HG03045 (cell line): ENCODE data around the gene GMPR2.

Experiments
- ATAC-seq: cut with Tn5 transposase; IDR thresholded peaks from one replicate; pipeline ENCODE4 v1.9.1; 2021; ENCODE audit warnings: mild to moderate bottlenecking, moderate library complexity; ENCODE audit not compliant: unreplicated experiment

GMPR2 gene

DNA sequence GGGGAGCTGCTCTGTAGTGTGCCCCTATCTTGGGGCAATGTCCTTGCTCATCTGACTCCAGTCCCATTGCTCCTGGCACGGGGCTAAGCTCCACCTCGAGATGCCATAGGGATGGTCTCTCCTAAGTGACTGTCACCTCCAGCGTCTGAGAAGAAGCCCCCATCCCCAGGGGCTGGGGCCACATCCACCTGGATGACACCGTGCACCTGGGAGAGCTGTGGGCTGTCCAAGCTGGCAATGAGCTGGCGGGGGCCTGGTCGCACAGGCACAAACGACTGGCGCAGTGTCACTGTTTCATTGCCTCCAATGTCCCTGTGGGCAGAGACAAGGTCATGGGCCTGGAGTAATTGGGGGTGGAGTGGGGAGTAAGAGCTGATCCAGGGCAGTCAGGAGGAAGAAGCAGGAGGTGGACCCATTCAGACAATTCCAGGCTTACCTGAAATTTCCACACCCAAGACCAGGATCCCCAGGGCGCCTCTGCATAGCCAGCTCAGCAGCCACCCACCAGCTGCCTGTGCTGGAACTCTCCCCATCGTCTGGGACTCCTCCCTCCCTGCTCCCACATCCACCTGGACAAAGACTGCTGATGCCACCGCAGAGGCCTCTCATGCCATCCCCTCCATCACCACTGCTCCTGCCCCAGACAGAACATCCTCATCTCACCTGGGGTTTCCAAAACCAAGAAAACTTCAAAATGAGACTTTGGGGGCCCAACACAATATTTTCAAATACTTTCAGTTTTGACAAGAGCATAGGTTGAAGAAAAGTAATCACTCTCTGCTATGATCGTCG lies 16.7 kb downstream of the GMPR2 start:
- no peak for ATAC-seq

DNA sequence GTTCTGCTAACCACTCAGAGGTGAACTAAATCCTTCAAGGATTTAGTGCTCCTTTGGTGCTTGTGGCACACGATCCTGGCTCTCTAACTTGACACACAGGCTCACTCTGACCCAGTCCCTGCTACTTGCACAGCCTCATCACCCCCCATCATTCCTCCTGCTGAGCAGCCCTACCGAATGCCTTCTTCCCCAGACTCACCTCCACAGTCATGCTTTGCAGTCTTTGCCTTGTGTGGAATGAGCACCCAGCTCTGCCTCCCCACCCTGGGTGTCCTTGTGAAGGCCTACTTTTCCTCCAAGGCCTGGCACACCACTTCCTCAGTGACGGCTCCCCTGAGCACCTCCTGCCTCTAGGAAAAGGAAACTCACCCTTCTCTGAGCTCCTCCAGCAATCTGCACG lies 17.6 kb downstream of the GMPR2 start:
- no peak for ATAC-seq

DNA sequence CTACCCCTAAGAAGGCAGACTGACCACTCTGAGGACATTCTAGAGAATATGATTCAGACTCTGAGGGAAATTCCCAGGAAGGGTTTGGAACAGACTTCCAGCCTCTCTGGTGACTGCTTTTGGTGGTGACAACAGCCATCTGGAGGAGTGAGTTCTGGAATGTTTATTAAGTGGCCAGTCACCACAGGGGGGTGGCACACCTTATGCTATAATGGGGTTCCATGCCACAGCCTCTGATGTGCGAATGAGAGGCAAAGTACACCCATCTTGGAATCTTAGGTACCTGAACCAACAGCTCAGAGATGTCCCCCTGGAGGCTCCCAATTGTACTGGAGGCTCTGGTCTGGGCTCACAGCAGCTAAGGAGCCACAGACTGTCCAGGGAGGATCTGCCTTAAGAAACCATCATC lies 19.2 kb downstream of the GMPR2 start:
- no peak for ATAC-seq

DNA sequence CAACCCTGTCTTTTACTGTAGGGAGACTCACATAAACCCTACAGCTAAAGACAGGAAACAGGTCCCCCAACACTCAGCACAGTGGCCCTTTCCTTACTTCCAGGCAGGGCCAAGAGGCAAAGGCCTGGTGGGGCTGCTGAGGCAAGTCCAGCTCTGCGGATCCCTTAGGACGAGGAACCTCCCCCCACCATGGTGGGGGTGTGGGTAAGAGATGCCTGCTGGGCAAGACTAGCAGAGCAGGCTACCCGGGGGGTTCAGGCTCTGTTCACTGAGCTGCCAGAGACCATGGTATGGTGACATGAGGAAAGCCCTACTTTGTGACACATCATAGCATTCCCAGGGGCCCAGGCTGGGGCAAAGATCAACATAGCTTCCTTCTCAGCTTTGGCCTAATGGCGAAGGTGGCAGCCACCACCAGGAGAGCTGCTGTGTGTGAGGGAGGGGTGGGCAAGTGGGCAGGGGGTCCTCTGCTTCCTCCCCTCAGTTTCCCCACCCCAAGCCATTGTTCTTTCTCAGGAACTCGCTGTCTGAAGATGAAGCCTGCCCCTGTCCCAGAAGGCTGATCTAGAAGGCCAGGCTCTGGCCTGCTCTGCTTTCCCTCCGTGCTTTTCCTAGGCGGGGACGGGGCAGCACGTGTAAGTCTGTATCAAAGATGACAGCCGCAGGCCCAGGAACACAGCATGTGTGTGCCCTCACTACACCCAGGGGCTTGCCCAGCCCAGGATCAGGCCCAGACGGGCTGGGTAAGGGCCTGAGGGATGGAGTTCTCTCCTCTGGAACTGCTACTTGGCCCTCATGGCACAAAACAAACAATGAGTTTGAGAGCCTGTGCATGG lies 19.8 kb downstream of the GMPR2 start:
- no peak for ATAC-seq

DNA sequence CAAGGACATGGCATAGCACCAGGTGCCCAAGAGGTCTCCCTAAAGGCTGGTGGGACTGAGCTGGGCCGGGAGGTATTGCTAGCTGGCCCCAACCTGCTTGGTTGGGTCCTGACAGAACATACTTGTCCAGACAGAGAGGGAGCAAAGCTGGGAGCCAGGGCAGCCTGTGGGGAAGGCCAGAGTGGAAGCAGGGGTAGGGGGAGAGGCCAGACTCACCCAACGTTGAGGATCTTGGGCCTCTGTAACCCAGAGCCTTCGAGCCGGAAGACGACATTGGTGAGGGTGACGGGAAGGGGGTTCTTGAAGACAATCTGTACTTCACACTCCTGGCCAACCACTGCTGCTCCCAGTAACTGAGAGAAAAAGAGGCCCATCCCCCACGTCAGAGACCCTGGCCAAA lies 21.2 kb downstream of the GMPR2 start:
- no peak for ATAC-seq

DNA sequence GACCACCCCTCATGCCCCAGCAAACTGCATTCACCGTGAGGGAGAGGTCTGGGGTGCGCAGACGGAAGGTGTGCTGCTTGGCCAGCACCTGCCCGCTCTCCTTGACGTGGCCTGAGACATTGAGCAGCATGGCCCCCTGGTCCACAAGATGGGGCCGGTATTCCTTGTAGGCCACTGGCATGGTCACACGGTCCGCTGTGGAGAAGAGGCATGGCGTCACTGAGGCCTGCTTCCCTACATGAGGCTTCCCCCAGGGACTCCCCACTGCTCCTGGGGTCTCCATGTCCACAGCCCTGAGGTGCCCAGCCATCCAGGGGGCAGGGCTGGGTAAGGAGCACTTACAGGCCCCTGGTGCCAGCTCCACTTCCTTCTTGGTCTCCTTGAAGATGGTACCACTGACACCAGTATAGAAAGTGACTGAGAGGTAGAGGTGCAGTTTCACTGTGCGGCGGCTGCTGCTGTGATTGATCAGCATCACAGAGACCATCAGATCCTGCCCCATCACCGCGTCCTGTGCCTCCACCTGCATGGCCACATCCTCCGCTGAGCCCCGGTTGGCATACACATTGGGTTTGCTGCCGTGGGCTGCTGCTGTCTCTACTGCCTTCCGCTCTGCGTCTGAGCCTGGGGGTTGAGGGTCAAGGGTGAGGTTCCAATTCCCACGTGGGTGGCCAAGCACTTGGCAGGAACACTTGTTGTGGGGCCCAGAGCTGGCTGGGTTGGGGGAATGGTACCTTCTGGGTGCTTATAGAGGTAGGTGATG lies 22.1 kb downstream of the GMPR2 start:
- no peak for ATAC-seq

DNA sequence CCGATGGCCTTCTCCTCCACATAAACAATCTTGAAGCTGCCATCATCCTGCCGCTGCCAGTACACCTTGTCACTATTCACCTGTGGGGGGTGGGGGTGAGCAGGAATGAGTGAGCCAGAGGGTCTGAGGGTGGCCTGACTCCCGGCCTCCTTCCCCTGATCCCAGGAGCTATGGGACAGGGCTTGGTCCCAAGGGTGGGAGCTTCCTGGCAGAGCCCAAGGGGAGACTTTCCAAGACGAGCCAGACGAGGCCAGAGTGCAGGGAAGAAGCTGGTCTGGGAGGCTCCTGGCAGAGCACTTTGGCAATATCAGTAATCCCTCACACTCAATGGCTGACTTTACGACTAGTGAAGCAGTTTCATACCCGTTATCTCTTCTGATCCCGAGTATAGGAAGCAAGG lies 22.7 kb downstream of the GMPR2 start:
- ATAC-seq, result no peak

DNA sequence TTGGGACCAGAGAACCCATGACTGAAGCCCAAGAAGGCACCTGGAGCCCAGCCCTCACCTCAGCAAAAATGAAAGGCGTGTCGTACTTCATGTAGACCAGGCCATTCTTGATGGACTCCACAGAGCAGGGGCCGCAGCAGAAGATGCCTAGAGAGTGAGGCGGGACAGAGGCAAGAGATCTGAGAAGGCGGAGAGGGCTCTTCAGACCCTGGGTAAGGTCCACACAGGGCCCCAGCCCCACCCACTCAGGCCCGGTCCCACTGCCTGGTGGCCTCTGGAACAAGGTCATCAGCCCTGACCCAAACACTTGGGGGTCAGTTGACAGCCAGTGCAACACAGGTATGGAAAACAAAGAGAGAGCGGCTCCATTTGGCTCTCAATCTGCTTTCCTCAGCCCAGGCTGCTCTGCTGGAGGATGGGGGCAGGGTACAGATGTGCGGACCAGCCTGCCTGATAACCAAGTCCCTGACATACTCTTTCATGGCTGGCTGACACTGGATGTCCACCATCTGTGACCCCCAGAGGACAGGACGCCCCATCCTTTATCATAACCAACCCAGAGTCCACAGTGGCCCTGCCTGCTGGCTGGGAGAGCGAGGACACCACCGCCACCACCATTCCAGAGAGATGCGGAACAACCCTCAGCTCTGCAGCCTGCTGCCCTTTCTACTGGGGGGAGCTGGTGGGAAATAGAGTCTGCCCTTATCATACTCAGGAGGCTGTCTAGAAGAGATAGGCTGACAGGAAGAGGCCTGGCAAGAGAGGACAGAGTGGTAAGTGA lies 23.4 kb downstream of the GMPR2 start:
- ATAC-seq, result no peak

DNA sequence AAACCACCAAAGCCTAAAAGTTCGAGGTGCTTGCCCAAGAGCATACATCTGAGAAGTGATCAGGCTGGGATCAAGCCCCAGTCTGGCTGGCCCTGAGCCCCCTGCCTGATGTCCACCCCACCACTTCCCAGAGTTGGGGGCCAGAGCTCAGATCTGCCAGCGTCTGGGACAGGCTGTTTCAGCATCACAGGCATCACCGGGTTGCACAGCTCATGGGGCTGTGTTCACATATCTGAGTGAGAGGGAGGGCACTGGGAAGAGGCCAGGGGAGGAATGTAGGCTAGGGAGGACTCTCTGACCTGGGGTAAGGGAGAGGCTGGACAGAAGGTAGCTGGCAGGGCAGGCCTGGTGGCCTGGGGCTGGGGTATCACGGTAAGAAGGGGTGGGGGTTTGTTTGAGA lies 24.2 kb downstream of the GMPR2 start:
- no peak for ATAC-seq

DNA sequence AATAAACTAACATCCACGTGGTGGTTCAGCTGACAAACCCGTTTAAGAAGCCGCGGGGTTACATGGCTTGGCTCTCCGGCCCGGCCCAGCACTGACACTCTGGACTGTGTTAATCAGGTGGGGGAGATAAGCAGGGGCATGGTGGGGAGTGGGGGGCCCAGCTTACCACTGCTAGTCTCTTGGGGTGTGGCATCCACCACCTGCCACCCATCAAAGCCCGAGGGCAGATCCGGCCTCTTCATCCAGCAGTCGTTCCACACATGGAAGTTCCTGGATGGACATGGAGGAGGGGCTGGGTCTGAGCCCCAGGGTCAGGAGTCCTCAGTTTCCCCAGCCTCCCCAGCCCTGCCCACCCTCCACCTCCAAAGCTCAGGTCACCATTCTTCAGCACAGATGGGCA lies 25.4 kb downstream of the GMPR2 start:
- ATAC-seq, result no peak

DNA sequence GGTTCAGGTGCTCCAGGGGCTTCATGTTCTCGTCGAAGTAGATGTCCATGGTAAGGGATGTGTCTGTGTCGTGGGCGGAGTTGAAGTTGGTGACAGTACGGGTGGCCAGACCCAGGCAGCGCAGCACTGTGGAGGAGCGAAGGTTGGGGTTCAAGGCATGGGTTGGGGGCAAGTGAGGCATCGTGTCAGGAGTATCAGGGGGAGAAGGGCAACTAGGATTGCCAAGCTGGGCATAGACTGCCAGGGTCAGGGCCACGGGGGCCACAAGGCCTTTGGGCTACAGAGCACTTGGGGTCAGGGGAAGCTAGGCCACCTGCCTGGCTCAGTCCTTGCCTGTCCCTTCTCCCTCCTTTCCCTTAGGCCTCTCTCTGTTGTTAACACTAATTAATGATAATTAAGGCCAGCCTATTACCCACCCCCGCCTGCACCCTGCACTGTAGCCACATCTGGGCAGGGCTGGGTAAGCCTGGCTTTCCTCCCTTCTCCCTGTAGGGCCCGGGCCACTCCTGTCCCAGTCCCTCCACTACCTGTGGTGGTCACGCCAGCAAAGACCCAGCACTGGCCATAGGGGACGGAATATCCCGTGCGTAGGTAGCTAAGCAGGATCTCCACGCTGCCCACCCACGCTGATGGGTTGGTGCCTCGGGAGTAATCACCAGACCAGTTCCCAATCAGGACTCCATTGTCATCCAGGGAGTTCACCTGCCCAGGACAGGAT lies 26.0 kb downstream of the GMPR2 start:
- ATAC-seq, result no peak

DNA sequence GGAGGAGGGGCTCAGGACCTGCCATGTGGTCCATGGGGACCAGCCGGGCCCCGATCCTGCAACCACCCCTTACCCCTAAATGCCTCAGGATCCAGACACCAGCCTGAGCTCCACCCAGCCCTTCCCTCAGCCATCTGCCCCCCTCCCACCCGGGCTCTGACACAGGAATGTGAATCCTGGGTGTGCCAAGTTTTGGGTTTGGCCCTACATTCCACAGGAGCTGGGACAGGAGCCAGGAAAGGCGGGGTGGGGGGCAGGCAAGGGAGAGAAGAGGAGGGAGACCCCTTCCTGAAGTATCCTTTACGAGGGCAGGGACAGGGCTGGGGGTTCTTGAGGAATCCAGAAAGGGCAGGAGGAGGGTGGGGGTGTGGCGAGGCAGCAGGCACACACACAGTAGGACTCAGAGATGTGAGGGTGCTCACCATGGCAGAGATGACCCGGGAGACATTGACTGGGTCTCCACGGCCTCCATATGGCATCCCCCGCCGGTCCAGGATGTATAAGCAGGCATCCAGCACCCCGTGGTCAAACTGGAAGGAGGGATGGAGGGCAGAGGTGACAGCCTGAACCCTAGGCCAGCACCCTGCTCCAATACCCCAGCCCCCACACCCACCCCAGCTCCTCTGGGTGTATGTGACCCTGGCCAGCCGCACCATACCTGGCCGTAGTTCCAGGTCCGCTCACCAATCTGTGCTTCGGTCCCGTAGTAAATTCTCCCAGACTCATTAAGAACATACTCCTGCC lies 26.7 kb downstream of the GMPR2 start:
- ATAC-seq, result no peak

DNA sequence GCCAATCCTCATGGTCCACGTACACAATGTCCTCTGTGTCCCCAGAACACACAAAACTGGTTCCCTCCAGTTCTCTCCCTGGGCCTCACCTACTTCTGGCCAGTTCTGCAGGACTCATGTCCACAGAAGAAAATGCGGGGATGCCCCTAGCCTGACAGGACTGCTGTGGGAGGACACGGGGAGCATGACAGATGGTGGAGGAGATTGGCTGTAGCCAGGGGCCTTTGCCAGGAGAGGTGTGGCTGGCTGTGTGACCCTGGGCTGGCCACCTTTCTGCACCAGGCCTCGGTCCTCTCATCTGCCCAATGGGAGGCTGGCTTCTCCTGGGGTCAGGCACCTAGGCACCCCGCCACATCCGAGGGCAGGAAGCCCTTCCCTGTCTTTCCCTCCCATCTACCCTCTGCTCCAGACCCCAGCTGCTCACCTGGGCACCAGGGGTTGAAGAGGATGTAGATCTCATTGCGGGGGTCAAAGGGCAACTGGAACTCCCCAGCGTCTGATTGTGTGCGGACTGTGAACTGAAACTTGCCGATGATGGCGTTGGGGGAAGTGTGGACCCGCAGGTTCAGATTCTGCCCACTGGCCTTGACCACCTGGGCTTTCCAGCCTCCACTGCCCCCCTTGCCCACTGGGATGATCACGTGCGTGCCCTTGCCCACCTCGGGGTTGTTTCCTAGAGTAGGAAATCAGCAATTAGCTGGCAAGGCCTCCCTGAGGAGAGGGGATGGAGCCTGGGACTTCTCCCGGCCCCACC lies 27.5 kb downstream of the GMPR2 start:
- no peak for ATAC-seq

DNA sequence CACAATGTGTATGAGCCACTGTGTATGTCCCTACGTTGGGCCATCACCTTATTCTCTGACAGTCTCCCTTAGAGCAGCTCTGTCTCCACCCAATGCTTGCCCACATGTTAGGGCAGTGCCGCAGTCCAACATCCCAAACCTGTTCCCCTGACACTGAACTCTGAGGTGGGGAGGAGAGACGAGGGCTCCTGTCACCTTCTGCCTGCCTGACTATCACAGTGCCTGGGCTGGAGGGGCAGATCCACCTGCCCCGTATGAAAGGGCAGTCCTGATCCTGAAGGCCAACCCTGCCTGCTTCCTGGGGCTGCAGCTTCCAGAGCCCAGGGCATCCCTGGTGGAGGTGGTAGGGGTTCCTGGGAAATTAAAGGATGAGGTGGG lies 28.0 kb downstream of the GMPR2 start:
- ATAC-seq, result no peak

DNA sequence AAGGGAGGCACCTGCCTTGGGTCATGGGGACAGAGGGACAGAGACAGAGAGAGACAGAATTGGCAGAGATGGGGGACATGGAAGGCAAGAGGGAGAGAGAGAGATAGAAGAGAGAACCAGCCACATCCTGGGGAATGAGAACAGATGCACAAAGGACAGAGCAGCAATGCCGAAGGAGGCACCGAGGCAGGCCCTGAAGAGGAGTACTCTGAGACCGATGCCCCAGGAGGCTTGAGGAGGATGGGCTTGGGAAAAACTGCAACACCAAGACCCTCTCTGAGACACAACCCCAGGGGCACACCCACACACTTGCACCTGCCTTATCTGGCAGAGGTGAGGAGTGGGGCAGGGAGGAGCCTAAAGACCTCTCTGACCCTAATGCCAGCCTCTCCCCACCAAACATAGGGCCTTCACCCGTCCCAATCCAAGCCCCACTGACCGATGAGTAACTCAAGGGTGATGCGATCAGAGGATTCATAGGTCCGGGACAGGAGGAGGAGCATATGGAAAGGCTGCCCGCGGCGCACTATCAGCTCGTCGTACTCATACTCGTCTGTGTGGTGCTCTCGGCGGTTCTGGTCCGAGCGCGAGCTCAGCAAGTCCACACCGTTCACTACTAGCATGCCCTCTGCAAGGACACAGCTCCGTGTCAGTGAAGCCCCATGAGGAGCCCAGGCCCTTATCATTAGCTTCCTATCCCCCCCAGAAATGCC lies 28.7 kb downstream of the GMPR2 start:
- no peak for ATAC-seq

DNA sequence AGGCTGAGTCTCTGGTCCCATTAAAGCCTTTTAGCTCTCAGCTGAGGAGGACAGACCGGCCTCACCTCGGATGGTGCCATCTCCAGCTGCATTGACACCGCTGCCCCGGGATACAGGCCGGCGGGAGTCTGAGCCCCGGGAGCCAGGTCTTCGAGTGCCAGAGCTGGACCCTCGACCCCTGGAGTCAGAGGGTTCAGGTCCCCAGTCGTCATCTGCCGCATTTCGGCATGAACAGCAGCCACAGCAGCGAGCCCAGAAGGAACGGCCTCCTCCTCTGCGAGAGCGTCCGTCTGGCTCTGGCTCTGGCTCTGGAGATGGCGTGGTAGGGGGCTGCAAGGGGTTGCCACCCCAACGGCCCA lies 29.2 kb downstream of the GMPR2 start:
- no peak for ATAC-seq

DNA sequence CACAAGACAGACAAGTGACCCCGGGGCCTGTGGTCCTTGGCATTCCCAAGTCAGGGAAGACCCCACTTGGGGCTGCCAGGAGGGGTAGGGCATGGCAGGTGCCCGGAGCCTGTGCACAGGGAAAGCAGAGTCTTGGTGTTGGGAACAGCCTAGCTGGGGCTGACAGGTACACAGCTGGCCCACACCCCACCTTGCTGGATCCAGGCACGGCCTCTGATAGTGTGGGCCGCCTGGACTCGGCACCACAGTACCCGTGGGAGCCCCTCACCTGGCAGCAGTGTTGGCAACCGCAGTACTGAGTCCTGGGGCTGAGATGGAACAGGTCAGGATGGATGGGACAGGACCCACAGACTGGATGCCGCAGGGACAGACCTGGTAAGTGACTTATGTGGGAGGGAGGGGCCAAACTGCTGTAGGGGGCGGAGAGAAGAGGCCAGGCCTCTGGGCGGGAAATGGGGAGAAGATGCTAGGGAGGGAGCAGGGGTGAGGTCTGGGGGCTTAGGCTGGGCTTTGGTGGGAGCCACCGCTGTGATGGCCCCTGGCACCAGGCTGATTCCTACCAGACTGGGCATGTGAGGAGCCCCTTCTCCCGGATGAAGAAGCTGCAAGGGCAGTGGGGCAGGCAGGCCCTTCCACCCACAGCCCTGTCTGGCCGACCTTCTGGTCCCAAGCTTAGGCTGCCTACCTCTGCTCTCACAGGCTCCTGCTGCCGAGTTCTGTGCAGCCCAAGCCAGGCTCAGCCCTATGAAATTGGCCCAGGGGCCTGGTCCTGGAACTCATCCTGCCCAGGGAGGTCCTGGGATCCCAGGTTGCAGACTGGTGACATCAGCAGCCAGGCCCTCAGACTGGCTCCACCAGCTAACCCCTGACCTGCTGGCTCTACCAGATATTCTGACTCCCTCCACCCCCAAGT lies 30.3 kb downstream of the GMPR2 start, which contains the start of gene TGM1:
TSS of gene TGM1 (minus strand) at position 357 of the 913 bp plus-strand sequence. CDS start 825 bp downstream, outside the sequence.
- no peak for ATAC-seq
